Measurements from ENCODE around the gene RDH16. TPM values are rescaled to one million over a fixed set of nuclear protein-coding genes. Genes with fewer than 3 reads are reported as not detected.

RDH16 gene
- polyA plus RNA-seq, 1 experiment = 0.06 TPM

DNA sequence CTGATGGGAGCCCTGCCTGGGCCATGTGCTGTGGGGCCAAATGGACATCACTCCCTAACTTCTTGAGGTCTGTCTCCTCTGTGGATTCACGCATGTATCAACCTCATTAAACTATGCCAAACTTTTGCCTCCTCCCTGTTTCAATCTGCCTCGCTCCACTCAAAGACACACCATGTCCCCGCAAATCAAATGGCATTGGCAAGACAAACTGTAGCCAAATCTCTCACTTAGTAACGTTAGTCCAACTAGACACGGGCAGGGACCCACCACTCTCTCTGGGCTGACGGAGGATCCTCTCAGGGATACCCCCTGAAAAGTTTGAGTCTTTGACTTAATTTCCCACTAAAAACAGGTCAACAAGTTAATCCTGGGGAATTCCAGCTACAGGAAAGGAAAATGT is 40.9 kb upstream of the RDH16 start:
- Histone ChIP-seq H3K27ac (ENCODE audit: low read depth, low read length) (no peak overlapping the region), H3K27me3 (ENCODE audit: control insufficient read depth, insufficient read depth, low read length) (no peaks in the 10 kb centered on the region), H3K4me3 (ENCODE audit: low read depth, low read length) (no peak overlapping the region), H3K9me3 (ENCODE audit: control insufficient read depth, insufficient read depth, low read length) (no peaks in the 10 kb centered on the region)
- POLR2A ChIA-PET = no interaction called here
- TF ChIP-seq, protein P1, sequence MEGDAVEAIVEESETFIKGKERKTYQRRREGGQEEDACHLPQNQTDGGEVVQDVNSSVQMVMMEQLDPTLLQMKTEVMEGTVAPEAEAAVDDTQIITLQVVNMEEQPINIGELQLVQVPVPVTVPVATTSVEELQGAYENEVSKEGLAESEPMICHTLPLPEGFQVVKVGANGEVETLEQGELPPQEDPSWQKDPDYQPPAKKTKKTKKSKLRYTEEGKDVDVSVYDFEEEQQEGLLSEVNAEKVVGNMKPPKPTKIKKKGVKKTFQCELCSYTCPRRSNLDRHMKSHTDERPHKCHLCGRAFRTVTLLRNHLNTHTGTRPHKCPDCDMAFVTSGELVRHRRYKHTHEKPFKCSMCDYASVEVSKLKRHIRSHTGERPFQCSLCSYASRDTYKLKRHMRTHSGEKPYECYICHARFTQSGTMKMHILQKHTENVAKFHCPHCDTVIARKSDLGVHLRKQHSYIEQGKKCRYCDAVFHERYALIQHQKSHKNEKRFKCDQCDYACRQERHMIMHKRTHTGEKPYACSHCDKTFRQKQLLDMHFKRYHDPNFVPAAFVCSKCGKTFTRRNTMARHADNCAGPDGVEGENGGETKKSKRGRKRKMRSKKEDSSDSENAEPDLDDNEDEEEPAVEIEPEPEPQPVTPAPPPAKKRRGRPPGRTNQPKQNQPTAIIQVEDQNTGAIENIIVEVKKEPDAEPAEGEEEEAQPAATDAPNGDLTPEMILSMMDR (IDR thresholded peaks at IDR 0.05; ENCODE audit: low read depth, low read length) = no peak
- CTCF ChIA-PET = interaction anchor here (1.5 to 2.9 kb wide), 4 partner anchors 11 to 362 kb away, joined by 4 to 11 read pairs (median 7); partner anchors contain the start of gene HSD17B6
- no peak for DNase-seq (ENCODE audit: low read depth, low spot score)

DNA sequence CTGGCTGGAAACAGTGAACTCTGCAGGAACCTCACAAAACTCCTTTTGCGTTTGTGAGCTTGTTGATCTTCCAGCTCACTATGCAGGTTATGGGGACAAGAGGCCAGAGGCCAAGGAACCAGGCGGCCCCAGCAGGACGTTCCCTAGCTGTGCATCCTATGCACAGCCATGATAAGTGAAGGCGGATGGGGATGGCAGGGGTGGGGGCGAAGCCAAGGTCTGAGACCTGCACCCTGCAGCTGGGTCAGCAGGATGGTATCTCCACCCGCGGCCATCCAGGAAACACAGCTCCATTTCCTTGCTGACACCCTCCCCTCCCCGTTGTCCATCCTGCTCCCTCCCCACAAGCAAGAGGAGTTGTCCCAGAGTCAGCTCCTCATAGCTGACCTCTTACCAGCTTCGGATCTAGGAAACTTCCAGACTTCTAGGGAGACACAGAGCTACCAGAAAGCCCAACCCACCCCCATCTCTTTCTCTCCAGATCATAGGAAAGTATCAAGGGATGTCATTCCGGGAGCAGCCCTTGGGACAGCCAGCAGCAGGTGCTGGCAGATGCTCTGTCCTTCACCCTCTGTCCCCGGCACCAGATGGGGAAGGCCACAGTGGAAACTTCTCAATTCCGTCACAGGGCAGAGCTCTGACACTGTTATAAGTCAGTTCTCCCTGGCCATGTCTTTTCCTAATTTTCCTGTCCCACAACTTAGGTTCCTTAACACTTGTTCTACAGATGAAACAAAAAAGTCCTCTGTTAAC is 39.6 kb upstream of the RDH16 start:
- Histone ChIP-seq H3K4me3 (ENCODE audit: low read depth, low read length) (no peak overlapping the region), H3K27ac (ENCODE audit: low read depth, low read length) (no peak overlapping the region), H3K9me3 (ENCODE audit: control insufficient read depth, insufficient read depth, low read length) (no peaks in the 10 kb centered on the region), H3K27me3 (ENCODE audit: control insufficient read depth, insufficient read depth, low read length) (no peaks in the 10 kb centered on the region)
- TF ChIP-seq, protein P1 (IDR thresholded peaks at IDR 0.05; ENCODE audit: low read depth, low read length) = no peak
- ChIA-PET CTCF (interaction anchor here (0.5 to 2.9 kb wide), 4 partner anchors 10 to 239 kb away, joined by 3 to 11 read pairs (median 6); no protein-coding TSS in a partner anchor), POLR2A (interaction anchor here (0.6 kb wide), 1 partner anchor 245 kb away, joined by 4 read pairs; no protein-coding TSS in a partner anchor)
- no peak for DNase-seq (ENCODE audit: low read depth, low spot score)

DNA sequence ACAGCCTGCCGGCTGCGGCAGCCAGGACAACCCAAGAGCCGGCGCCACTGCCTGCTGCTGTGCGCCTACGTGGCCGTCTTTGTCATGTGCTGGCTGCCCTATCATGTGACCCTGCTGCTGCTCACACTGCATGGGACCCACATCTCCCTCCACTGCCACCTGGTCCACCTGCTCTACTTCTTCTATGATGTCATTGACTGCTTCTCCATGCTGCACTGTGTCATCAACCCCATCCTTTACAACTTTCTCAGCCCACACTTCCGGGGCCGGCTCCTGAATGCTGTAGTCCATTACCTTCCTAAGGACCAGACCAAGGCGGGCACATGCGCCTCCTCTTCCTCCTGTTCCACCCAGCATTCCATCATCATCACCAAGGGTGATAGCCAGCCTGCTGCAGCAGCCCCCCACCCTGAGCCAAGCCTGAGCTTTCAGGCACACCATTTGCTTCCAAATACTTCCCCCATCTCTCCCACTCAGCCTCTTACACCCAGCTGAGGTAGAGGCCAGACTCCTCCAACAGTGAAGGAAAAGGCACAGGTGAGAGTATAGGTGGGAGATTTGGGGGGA is 38.6 kb upstream of the RDH16 start:
- Histone ChIP-seq H3K27ac (ENCODE audit: low read depth, low read length) (no peak overlapping the region), H3K4me3 (ENCODE audit: low read depth, low read length) (no peak overlapping the region), H3K27me3 (ENCODE audit: control insufficient read depth, insufficient read depth, low read length) (no peaks in the 10 kb centered on the region), H3K9me3 (ENCODE audit: control insufficient read depth, insufficient read depth, low read length) (no peaks in the 10 kb centered on the region)
- ChIA-PET CTCF (interaction anchor here (0.5 to 2.9 kb wide), 3 partner anchors 9 to 239 kb away, joined by 3 to 11 read pairs (median 9); no protein-coding TSS in a partner anchor), POLR2A (no interaction called here)
- TF ChIP-seq, protein P1 (IDR thresholded peaks at IDR 0.05; ENCODE audit: low read depth, low read length) = no peak
- DNase-seq (ENCODE audit: low read depth, low spot score) = no peak

DNA sequence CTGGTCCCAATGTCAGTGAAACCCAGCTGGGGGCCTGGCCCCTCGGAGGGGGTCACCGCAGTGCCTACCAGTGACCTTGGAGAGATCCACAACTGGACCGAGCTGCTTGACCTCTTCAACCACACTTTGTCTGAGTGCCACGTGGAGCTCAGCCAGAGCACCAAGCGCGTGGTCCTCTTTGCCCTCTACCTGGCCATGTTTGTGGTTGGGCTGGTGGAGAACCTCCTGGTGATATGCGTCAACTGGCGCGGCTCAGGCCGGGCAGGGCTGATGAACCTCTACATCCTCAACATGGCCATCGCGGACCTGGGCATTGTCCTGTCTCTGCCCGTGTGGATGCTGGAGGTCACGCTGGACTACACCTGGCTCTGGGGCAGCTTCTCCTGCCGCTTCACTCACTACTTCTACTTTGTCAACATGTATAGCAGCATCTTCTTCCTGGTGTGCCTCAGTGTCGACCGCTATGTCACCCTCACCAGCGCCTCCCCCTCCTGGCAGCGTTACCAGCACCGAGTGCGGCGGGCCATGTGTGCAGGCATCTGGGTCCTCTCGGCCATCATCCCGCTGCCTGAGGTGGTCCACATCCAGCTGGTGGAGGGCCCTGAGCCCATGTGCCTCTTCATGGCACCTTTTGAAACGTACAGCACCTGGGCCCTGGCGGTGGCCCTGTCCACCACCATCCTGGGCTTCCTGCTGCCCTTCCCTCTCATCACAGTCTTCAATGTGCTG is 38.0 kb upstream of the RDH16 start:
- no peaks in the 10 kb centered on the region for H3K27me3 ChIP-seq (ENCODE audit: control insufficient read depth, insufficient read depth, low read length)
- H3K9me3 ChIP-seq (ENCODE audit: control insufficient read depth, insufficient read depth, low read length) = no peaks in the 10 kb centered on the region
- no peak overlapping the region for H3K4me3 ChIP-seq (ENCODE audit: low read depth, low read length)
- POLR2A ChIA-PET = no interaction called here
- CTCF ChIA-PET = interaction anchor here (0.5 kb wide), 1 partner anchor 238 kb away, joined by 7 read pairs; no protein-coding TSS in a partner anchor
- TF ChIP-seq, protein P1 (IDR thresholded peaks at IDR 0.05; ENCODE audit: low read depth, low read length) = no peak
- no peak for DNase-seq (ENCODE audit: low read depth, low spot score)
- no peak overlapping the region for H3K27ac ChIP-seq (ENCODE audit: low read depth, low read length)

Data from AG04450 (cell line).